Measurements from ENCODE around the gene BCL2L13.
A peak's percentile ranks its signal among the peaks of the same experiment; 100 is the strongest.
"Not testable (repeated sequence)": the region's sequence is repeated elsewhere in the genome, so short reads cannot be mapped to it uniquely, and the experiment has no call there.

The BCL2L13 gene

GRCh38 chr22:17628406-17629172 lies 10.0 kb upstream of the BCL2L13 start, which contains the start of gene ATP6V1E1:
TSS of gene ATP6V1E1 (minus strand) at chr22:17628749. CDS start at chr22:17628635, 114 bp downstream.
- Mint-ChIP-seq H3K9me3 (ENCODE audit: low read depth) (no peaks in the 10 kb centered on the region), H3K36me3 (peaks cover 2% of the 10 kb centered on the region), H3K4me1 (ENCODE audit: low read depth) (peaks cover 32% of the 10 kb centered on the region), H3K27ac (peak within 1 kb of the TSS; percentile 97), H3K27me3 (no peaks in the 10 kb centered on the region), H3K4me3 (peak within 1 kb of the TSS; percentile 99)

DNA sequence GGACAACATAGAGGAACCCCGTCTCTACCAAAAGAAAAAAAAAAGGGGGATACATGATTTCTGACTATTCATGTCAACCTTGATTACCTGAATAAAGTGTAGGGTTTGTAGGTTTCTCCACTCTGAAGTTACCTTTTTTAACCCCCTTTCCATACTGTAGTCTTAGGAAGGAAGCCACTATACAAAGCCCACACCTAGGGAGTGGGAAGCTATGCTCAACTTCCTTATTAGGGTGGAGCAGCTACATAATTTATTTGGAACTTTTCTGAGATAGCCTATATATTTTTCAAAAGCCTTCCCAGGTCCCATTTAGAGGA lies 9.4 kb upstream of the BCL2L13 start:
- Mint-ChIP-seq H3K27ac (peak overlapping the region; percentile 97), H3K36me3 (no peaks in the 10 kb centered on the region), H3K4me1 (ENCODE audit: low read depth) (peaks cover 28% of the 10 kb centered on the region), H3K9me3 (ENCODE audit: low read depth) (no peaks in the 10 kb centered on the region), H3K27me3 (no peaks in the 10 kb centered on the region), H3K4me3 (peak overlapping the region; percentile 99)

DNA sequence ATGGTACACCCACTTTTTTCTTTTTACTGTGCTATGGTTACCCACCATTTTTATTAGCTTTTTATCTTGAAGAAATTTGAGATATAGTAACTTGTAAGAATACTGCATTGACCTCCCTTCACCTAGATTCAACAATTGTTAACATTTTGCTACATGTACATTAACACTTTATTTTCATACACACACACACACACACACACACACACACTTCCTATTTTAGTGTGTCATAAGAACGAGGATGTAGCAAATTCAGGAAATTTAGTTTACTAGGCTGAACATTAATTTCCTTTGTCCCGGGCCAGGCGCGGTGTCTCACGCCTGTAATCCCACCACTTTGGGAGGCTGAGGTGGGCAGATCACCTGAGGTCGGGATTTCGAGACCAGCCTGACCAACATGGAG lies 8.9 kb upstream of the BCL2L13 start:
- H3K9me3 Mint-ChIP-seq (ENCODE audit: low read depth): no peaks in the 10 kb centered on the region
- no peak overlapping the region for H3K27ac Mint-ChIP-seq
- H3K27me3 Mint-ChIP-seq: no peaks in the 10 kb centered on the region
- H3K4me1 Mint-ChIP-seq (ENCODE audit: low read depth): peaks cover 27% of the 10 kb centered on the region
- H3K4me3 Mint-ChIP-seq: peak overlapping the region; percentile 99
- H3K36me3 Mint-ChIP-seq: no peaks in the 10 kb centered on the region

DNA sequence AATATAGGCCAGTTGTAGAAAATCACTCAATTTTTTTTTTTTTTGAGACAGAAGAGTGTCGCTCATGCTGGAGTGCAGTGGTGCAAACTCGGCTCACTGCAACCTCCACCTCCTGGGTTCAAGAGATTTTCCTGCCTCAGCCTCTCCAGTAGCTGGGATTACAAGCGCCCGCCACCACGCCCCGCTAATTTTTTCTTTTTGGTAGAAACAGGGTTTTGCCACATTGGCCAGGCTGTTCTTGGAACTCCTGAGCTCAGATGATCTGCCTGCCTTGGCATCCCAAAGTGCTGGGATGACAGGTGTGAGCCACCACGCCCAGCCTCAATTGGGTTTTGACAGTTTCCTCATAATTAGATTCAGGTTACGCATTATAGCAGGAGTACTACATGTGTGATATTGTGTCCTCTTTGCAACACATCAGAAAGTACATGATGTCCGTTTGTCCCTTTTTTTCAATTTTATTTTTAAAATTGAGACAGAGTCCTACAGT lies 7.4 kb upstream of the BCL2L13 start:
- Mint-ChIP-seq H3K4me3 (no peak overlapping the region), H3K27me3 (no peaks in the 10 kb centered on the region), H3K4me1 (ENCODE audit: low read depth) (peaks cover 16% of the 10 kb centered on the region), H3K36me3 (no peaks in the 10 kb centered on the region), H3K27ac (no peak overlapping the region), H3K9me3 (ENCODE audit: low read depth) (no peaks in the 10 kb centered on the region)

GRCh38 chr22:17633217-17633997 lies 5.2 kb upstream of the BCL2L13 start:
- Mint-ChIP-seq H3K27me3 (no peaks in the 10 kb centered on the region), H3K4me3 (no peak overlapping the region), H3K9me3 (ENCODE audit: low read depth) (no peaks in the 10 kb centered on the region), H3K4me1 (ENCODE audit: low read depth) (peaks cover 20% of the 10 kb centered on the region), H3K27ac (no peak overlapping the region), H3K36me3 (no peaks in the 10 kb centered on the region)

GRCh38 chr22:17633998-17634323 lies 4.6 kb upstream of the BCL2L13 start:
- no peak overlapping the region for H3K27ac Mint-ChIP-seq

GRCh38 chr22:17634696-17635095 lies 3.9 kb upstream of the BCL2L13 start:
- H3K27me3 Mint-ChIP-seq: no peaks in the 10 kb centered on the region
- no peaks in the 10 kb centered on the region for H3K9me3 Mint-ChIP-seq (ENCODE audit: low read depth)
- H3K4me1 Mint-ChIP-seq (ENCODE audit: low read depth): peaks cover 13% of the 10 kb centered on the region
- H3K36me3 Mint-ChIP-seq: no peaks in the 10 kb centered on the region
- no peak overlapping the region for H3K4me3 Mint-ChIP-seq
- no peak overlapping the region for H3K27ac Mint-ChIP-seq

More at GRCh38 chr22:17633998-17634323, 4.6 kb upstream of the BCL2L13 start:
- no peak overlapping the region for H3K4me3 Mint-ChIP-seq
- no peaks in the 10 kb centered on the region for H3K9me3 Mint-ChIP-seq (ENCODE audit: low read depth)
- H3K27me3 Mint-ChIP-seq: no peaks in the 10 kb centered on the region
- H3K36me3 Mint-ChIP-seq: no peaks in the 10 kb centered on the region
- peaks cover 15% of the 10 kb centered on the region for H3K4me1 Mint-ChIP-seq (ENCODE audit: low read depth)

DNA sequence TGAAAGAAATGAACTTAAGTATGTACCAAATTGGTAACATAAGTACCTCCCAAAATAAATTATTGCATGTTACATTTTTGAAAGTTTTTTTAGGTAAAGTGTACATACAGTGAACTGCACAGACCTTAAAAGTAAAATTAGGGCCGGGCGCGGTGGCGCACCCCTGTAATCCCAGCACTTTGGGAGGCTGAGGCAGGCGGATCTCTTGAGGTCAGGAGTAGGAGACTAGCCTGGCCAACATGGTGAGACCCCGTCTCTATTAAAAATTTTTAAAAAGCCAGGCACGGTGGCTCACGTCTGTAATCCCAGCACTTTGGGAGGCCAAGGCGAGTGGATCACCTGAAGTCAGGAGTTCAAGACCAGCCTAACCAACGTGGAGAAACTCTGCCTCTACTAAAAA lies 1.7 kb upstream of the BCL2L13 start:
- H3K27me3 Mint-ChIP-seq; H3K36me3 Mint-ChIP-seq; H3K27ac Mint-ChIP-seq; H3K4me3 Mint-ChIP-seq; H3K9me3 Mint-ChIP-seq (ENCODE audit: low read depth): not testable (repeated sequence)
- H3K4me1 Mint-ChIP-seq (ENCODE audit: low read depth): peaks cover 25% of the 10 kb centered on the region

- H3K9me3 Mint-ChIP-seq (ENCODE audit: low read depth): no peaks in the 10 kb centered on the region
- H3K27ac Mint-ChIP-seq: peak overlapping the region; percentile 99
- H3K27me3 Mint-ChIP-seq: no peaks in the 10 kb centered on the region
- H3K4me3 Mint-ChIP-seq: peak overlapping the region; percentile 100
- peaks cover 26% of the 10 kb centered on the region for H3K4me1 Mint-ChIP-seq (ENCODE audit: low read depth)
- peaks cover 4% of the 10 kb centered on the region for H3K36me3 Mint-ChIP-seq
These were observed 921 bp upstream of the BCL2L13 start for GRCh38 chr22:17637490-17638181.

DNA sequence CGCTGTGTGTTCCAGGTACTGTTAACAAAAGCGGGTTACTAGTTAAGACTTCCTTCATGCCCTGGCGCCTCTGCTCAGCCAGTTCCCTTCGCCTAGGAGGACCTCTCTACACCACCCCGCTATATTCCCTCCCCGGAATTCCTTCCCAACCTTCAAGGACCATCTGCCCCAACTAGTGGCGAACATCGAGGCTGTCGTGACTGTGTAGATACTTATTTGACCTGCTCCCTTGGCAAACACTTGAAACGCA lies 450 bp upstream of the BCL2L13 start:
- Mint-ChIP-seq H3K27ac (peak overlapping the region; percentile 99), H3K36me3 (peaks cover 7% of the 10 kb centered on the region), H3K4me3 (peak overlapping the region; percentile 100), H3K9me3 (ENCODE audit: low read depth) (no peaks in the 10 kb centered on the region), H3K4me1 (ENCODE audit: low read depth) (peaks cover 26% of the 10 kb centered on the region), H3K27me3 (no peaks in the 10 kb centered on the region)

GRCh38 chr22:17639247-17639741 lies 737 bp downstream of the BCL2L13 start:
- Mint-ChIP-seq H3K4me3 (peak overlapping the region; percentile 100), H3K27me3 (no peaks in the 10 kb centered on the region), H3K4me1 (ENCODE audit: low read depth) (peaks cover 26% of the 10 kb centered on the region), H3K9me3 (ENCODE audit: low read depth) (no peaks in the 10 kb centered on the region), H3K36me3 (peaks cover 7% of the 10 kb centered on the region), H3K27ac (peak overlapping the region; percentile 99)

- no peak overlapping the region for H3K27ac Mint-ChIP-seq
- H3K4me3 Mint-ChIP-seq: no peak overlapping the region
- H3K9me3 Mint-ChIP-seq (ENCODE audit: low read depth): no peaks in the 10 kb centered on the region
- no peaks in the 10 kb centered on the region for H3K27me3 Mint-ChIP-seq
- peaks cover 31% of the 10 kb centered on the region for H3K4me1 Mint-ChIP-seq (ENCODE audit: low read depth)
- H3K36me3 Mint-ChIP-seq: peaks cover 7% of the 10 kb centered on the region
These were observed 2.7 kb downstream of the BCL2L13 start for GRCh38 chr22:17641269-17641668.

- H3K27ac Mint-ChIP-seq; H3K27me3 Mint-ChIP-seq; H3K9me3 Mint-ChIP-seq (ENCODE audit: low read depth); H3K4me3 Mint-ChIP-seq; H3K36me3 Mint-ChIP-seq: not testable (repeated sequence)
- H3K4me1 Mint-ChIP-seq (ENCODE audit: low read depth): peaks cover 33% of the 10 kb centered on the region
These were observed 3.8 kb downstream of the BCL2L13 start for GRCh38 chr22:17642357-17642756.

DNA sequence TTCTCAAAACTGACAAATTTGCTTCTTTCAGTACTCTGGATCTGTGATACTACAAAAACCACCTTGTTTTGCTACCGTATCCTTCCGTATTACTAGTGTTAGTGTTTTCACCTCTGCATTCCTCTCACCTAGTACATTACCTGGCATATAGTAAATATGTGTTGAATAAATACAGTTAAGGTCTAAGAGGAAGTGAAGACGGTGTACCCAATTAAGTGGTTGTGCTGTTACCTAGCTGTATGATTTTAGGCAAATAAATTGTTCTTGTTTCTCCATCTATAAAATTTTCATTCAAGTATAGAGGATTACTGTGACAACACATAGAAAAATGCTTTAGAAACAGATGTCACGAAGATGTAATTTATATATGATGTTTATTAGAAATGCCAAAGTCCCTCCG lies 8.9 kb downstream of the BCL2L13 start:
- Mint-ChIP-seq H3K9me3 (ENCODE audit: low read depth) (no peaks in the 10 kb centered on the region), H3K4me1 (ENCODE audit: low read depth) (peaks cover 8% of the 10 kb centered on the region), H3K27ac (no peak overlapping the region), H3K4me3 (no peak overlapping the region), H3K27me3 (no peaks in the 10 kb centered on the region), H3K36me3 (peaks cover 5% of the 10 kb centered on the region)

GRCh38 chr22:17647991-17648390 lies 9.4 kb downstream of the BCL2L13 start:
- Mint-ChIP-seq H3K9me3 (ENCODE audit: low read depth) (no peaks in the 10 kb centered on the region), H3K36me3 (no peaks in the 10 kb centered on the region), H3K4me1 (ENCODE audit: low read depth) (peaks cover 8% of the 10 kb centered on the region), H3K4me3 (no peak overlapping the region), H3K27ac (no peak overlapping the region), H3K27me3 (no peaks in the 10 kb centered on the region)

Measured in activated naive CD8-positive, alpha-beta T cell (primary cell).